OCI-LY1 (cell line): ENCODE results near the gene NDUFAF3.
A peak's percentile ranks its signal among the peaks of the same experiment; 100 is the strongest.

ENCODE experiments used
- H2AFZ ChIP-seq: fragments of 200-600 bp; sonication (generic), shearing (Covaris generic); 2 replicates; pipeline ENCODE4 v1.6.0; 2014; ENCODE audit warnings: antibody characterized with exemption, mild to moderate bottlenecking, low read length
- H3F3A ChIP-seq: fragments of 200-600 bp; sonication (generic), shearing (Covaris generic); 2 replicates; pipeline ENCODE4 v1.6.0; 2014; ENCODE audit warnings: mild to moderate bottlenecking, antibody characterized with exemption, low read length, moderate library complexity; ENCODE audit not compliant: insufficient read depth
- H3K27ac ChIP-seq: fragments of 200-600 bp; sonication (generic); 2 replicates; pipeline ENCODE4 v1.5.1; 2014; ENCODE audit warnings: low read length, mixed run types, mild to moderate bottlenecking, low read depth; ENCODE audit not compliant: poor library complexity, severe bottlenecking
- H3K27me3 ChIP-seq: fragments of 200-600 bp; sonication (generic); 2 replicates; pipeline ENCODE4 v1.6.0; 2014; ENCODE audit warnings: antibody characterized with exemption, mild to moderate bottlenecking, low read length, moderate library complexity; ENCODE audit not compliant: insufficient read depth
- H3K36me3 ChIP-seq: fragments of 200-600 bp; sonication (generic); 2 replicates; pipeline ENCODE4 v1.6.1; 2014; ENCODE audit warnings: mild to moderate bottlenecking, antibody characterized with exemption, low read length, moderate library complexity, mixed read lengths; ENCODE audit not compliant: insufficient read depth
- H3K4me1 ChIP-seq: fragments of 200-600 bp; sonication (generic); 2 replicates; pipeline ENCODE4 v1.5.1; 2014; ENCODE audit warnings: mild to moderate bottlenecking, low read length, moderate library complexity; ENCODE audit not compliant: insufficient read depth, severe bottlenecking
- H3K4me2 ChIP-seq: fragments of 200-600 bp; sonication (generic), shearing (Covaris generic); 2 replicates; pipeline ENCODE4 v1.6.1; 2014; ENCODE audit warnings: low read length
- H3K4me3 ChIP-seq: fragments of 200-600 bp; sonication (generic); 2 replicates; pipeline ENCODE4 v1.5.1; 2014; ENCODE audit warnings: low read length, low read depth, mild to moderate bottlenecking, mixed read lengths; ENCODE audit not compliant: poor library complexity, severe bottlenecking
- H3K79me2 ChIP-seq: fragments of 200-600 bp; shearing (Covaris generic); 2 replicates; pipeline ENCODE4 v1.6.1; 2016; ENCODE audit warnings: mixed run types, low read length, mixed read lengths; ENCODE audit not compliant: insufficient read depth
- H3K9ac ChIP-seq: fragments of 200-600 bp; sonication (generic), shearing (Covaris generic); 2 replicates; pipeline ENCODE4 v1.6.1; 2014; ENCODE audit warnings: mild to moderate bottlenecking, low read length, mixed read lengths
- H3K9me2 ChIP-seq: fragments of 200-600 bp; sonication (generic), shearing (Covaris generic); 2 replicates; pipeline ENCODE4 v1.6.1; 2014; ENCODE audit warnings: low read depth, mild to moderate bottlenecking, low read length, mixed read lengths
- H3K9me3 ChIP-seq: fragments of 200-600 bp; shearing (Covaris generic); 2 replicates; pipeline ENCODE4 v1.6.1; 2014; ENCODE audit warnings: low read length, mixed read lengths
- H4K20me1 ChIP-seq: fragments of 200-600 bp; sonication (generic), shearing (Covaris generic); 2 replicates; pipeline ENCODE4 v1.6.0; 2016; ENCODE audit warnings: mild to moderate bottlenecking, low read length; ENCODE audit not compliant: insufficient read depth
- EZH2 ChIP-seq: fragments of 200-600 bp; sonication (generic), shearing (Covaris generic); IDR thresholded peaks from 2 replicates; pipeline ENCODE4 v1.8.0; 2017; ENCODE audit warnings: borderline replicate concordance, mixed run types, mild to moderate bottlenecking, antibody characterized with exemption, low read length, moderate library complexity, mixed read lengths
- TF ChIP-seq, protein P1 (sequence below): fragments of 200-600 bp; sonication (generic), shearing (Covaris generic); IDR thresholded peaks from 2 replicates; pipeline ENCODE4 v1.5.1; 2017; ENCODE audit warnings: mild to moderate bottlenecking, antibody characterized with exemption, low read length, moderate library complexity, mixed read lengths

The NDUFAF3 gene

DNA sequence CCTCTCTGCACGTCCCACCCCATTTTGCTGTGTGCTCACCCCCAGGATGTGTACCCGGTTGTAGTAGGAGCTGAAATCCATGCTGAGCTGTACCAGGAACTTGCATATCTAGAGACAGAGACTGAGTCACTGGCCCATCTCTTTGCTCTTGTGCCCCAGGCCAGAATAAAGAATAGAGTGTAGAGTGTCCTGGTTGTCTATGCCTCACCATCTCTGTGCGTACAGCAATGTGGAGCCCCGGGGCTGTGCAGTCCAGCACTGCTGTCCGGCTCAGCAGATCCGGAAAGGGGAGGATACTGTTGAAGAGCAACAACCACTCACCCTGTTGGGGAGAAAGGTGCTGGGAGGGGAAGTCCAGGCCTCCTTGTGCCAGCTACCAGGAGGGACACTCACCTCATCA, 6.2 kb upstream of the NDUFAF3 start:
- H3K9me2 ChIP-seq: no peaks in the 10 kb centered on the region
- H3K36me3 ChIP-seq: peaks cover 47% of the 10 kb centered on the region
- H4K20me1 ChIP-seq: no peaks in the 10 kb centered on the region
- no peak overlapping the region for H2AFZ ChIP-seq
- no peak overlapping the region for H3K9ac ChIP-seq
- no peaks in the 10 kb centered on the region for H3K9me3 ChIP-seq
- no peak for TF ChIP-seq EZH2
- TF ChIP-seq, protein P1, sequence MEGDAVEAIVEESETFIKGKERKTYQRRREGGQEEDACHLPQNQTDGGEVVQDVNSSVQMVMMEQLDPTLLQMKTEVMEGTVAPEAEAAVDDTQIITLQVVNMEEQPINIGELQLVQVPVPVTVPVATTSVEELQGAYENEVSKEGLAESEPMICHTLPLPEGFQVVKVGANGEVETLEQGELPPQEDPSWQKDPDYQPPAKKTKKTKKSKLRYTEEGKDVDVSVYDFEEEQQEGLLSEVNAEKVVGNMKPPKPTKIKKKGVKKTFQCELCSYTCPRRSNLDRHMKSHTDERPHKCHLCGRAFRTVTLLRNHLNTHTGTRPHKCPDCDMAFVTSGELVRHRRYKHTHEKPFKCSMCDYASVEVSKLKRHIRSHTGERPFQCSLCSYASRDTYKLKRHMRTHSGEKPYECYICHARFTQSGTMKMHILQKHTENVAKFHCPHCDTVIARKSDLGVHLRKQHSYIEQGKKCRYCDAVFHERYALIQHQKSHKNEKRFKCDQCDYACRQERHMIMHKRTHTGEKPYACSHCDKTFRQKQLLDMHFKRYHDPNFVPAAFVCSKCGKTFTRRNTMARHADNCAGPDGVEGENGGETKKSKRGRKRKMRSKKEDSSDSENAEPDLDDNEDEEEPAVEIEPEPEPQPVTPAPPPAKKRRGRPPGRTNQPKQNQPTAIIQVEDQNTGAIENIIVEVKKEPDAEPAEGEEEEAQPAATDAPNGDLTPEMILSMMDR: no peak
- H3F3A ChIP-seq: 0 out of 2 replicates have a peak, but pooled peaks cover 8% of the 10 kb centered on the region
- H3K4me2 ChIP-seq: no peak overlapping the region
- no peaks in the 10 kb centered on the region for H3K27me3 ChIP-seq
- H3K27ac ChIP-seq: no peak overlapping the region
- peaks cover 27% of the 10 kb centered on the region for H3K4me1 ChIP-seq
- peaks cover 13% of the 10 kb centered on the region; the same call in 1 of the 2 replicates for H3K79me2 ChIP-seq
- no peak overlapping the region for H3K4me3 ChIP-seq

DNA sequence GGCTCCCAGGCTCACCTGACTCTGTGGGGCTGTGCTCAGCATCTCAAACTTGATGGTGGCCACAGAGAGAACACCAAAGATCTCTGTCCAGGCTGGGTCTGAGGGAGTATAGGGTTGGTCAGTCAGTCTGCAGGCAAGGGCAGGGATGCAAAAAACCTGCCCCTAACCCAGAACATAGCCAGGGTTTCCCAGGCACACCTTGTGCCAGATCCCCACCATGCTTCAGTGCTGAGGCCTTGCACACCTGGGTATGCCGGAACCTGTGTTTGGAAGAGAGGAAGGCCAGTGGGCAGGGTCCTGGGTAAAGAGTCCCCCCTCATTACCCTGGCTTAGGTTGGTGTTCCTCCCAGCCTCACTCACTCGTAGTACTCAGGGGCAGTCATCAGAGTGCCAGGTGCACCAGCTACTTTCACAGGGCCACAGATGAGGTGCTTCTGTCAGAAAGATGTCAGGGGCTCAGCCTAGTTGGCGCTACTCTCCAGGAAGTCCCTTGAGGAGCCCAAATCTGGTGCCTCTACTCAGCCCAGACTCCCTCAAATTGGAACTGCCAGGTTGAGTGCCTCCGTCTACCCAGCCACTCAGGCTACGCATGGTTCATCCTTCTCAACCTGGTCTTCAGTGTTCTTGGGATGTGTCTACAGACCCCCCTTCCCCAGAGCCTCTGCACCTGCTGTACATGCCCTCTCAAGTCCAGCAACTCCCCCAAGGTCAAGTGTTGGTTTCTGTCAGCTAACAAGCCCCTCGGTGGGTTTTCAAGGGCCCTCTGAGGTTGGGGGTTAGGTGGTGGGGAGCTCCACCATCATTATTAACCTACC, 5.3 kb upstream of the NDUFAF3 start:
- peaks cover 44% of the 10 kb centered on the region for H3K36me3 ChIP-seq

DNA sequence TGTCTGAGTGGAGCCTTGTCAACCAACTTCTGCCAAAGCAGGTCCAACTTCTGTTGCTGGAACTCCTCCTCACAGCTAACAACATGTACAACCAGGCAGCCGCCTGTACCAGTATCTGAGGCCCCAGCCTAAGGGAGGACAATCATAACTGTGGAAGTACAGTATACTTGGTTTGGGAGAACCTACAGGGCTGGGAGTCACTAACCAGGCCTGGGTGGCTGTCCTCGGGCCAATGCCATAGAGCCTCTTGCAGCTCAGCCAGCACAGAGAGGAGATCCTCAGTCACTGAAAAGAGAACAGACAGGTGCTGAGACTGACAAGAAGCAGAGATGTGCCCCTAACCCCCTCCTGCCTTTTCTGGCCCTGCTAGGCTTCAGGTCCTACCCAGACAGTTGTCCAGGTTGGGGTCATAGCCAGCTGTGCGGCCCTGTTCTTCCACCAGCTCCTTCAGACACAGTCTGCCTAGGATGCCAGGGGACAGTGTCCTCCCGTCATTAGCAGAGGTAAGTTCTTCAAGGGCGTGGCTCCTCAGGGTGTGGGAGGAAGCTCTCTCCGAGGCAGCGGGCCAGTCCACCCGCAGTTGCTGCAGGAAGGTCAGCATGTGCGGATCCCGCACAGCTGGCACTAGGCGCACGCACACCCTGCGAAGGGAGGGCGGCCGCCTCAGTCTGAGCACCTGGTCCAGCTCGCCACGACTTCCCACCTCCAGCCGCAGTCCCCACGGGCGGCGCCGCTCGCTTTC, 4.5 kb upstream of the NDUFAF3 start:
- H3K4me1 ChIP-seq: peaks cover 27% of the 10 kb centered on the region
- H3K79me2 ChIP-seq: peaks cover 13% of the 10 kb centered on the region; the same call in 1 of the 2 replicates
- H3K27ac ChIP-seq: peak overlapping the region; percentile 96
- H2AFZ ChIP-seq: no peak overlapping the region
- H3K4me2 ChIP-seq: peak overlapping the region; percentile 98
- no peaks in the 10 kb centered on the region for H4K20me1 ChIP-seq
- H3K27me3 ChIP-seq: no peaks in the 10 kb centered on the region
- peak overlapping the region; percentile 95 for H3K4me3 ChIP-seq
- H3K9me3 ChIP-seq: no peaks in the 10 kb centered on the region
- no peak for TF ChIP-seq EZH2
- H3K9me2 ChIP-seq: no peaks in the 10 kb centered on the region
- H3F3A ChIP-seq: 0 out of 2 replicates have a peak, but pooled peaks cover 8% of the 10 kb centered on the region
- peaks cover 36% of the 10 kb centered on the region for H3K36me3 ChIP-seq
- H3K9ac ChIP-seq: peak overlapping the region; percentile 95; the same call in 1 of the 2 replicates

More for the DNA sequence above, 5.3 kb upstream of the NDUFAF3 start:
- Histone ChIP-seq H4K20me1 (no peaks in the 10 kb centered on the region), H3K9me3 (no peaks in the 10 kb centered on the region), H3K27ac (peak overlapping the region; percentile 96), H3K79me2 (peaks cover 13% of the 10 kb centered on the region; the same call in 1 of the 2 replicates), H3K9ac (no peak overlapping the region), H3K4me3 (no peak overlapping the region), H3K9me2 (no peaks in the 10 kb centered on the region), H3K4me1 (peaks cover 27% of the 10 kb centered on the region), H3K27me3 (no peaks in the 10 kb centered on the region), H3F3A (0 out of 2 replicates have a peak, but pooled peaks cover 8% of the 10 kb centered on the region), H3K4me2 (peak overlapping the region; percentile 98; the same call in 1 of the 2 replicates), H2AFZ (no peak overlapping the region)
- TF ChIP-seq, protein P1: no peak
- TF ChIP-seq EZH2: no peak
